GM08714 (cell line): ENCODE data around the gene POU2F1.
"Not testable (repeated sequence)": the region's sequence is repeated elsewhere in the genome, so short reads cannot be mapped to it uniquely, and the experiment has no call there.

Experiments used
- H3K4me3 ChIP-seq: fragments of 200-500 bp; sonication (Bioruptor generic); 2 replicates; pipeline ENCODE4 v1.5.1; 2014; ENCODE audit warnings: mild to moderate bottlenecking, low read length, inconsistent platforms
- ZNF274 ChIP-seq: IDR thresholded peaks from 2 replicates; pipeline ENCODE4 v1.6.1; 2012; ENCODE audit warnings: mild to moderate bottlenecking, low read depth, low read length

The POU2F1 gene

DNA sequence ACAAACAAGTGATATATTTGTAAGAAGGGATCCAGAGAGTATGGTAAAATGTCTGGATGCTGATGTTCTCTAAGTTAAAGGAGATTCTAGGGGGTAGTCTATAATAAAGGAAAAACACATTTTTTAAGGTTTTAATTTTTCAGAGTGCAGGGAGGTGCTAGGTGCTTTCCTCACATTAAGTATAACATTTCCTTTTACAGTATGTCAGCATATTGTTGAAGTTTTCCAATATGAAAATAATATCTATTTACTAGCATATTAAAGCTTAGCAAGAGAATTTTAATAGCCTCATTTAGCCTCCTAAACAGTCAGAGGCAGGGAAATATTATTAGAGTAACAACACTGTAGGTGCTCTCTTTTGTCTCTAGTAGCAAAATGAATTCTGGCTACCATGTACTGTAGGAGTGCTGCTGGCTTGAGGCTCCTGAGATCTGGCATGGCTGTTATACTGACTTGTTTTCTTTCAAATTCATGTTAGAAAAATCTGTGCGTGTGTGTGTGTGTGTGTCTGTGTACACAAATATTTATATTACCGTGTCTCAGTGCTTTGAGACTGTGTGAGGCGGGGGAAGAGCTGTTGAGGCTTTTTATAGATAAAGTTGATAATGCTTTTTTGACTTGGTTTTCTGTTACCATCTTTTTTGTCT lies 71.0 kb downstream of the POU2F1 start:
- no peak for TF ChIP-seq ZNF274
- no peak overlapping the region for H3K4me3 ChIP-seq

DNA sequence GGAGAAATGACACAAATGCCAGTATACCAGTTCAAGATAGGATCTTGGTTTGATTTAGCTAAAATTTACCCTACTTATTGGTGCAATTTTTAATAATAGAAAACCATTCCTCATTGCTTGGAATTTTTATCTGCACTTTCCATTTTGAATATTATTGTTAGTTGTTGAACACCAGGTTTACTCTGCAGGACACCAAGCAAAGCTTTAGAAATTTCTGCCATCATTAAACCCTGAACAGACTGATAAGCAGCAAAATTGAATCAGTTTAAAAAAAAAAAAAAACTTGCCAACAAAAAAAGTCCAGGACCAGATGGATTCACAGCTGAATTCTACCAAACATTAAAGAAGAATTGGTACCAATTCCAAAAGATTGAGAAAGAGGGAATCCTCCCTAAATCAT lies 71.5 kb downstream of the POU2F1 start:
- H3K4me3 ChIP-seq, result no peak overlapping the region
- no peak for TF ChIP-seq ZNF274

DNA sequence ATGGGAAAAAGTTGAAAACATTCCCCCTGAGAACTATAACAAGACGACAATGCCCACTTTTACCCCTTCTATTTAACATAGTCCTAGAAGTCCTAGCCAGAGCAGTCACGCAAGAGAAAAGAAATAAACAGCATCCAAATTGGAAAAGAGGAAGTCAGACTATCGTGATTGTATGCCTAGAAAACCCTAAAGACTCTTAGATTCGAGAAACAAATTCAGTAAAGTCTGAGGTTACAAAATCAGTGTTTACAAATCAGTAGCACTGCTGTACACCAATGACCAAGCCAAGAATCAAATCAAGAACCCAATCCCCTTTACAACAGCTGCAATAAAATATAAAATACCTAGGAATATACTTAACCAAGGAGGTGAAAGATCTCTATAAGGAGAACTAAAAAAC lies 72.4 kb downstream of the POU2F1 start:
- H3K4me3 ChIP-seq, result no peak overlapping the region
- no peak for TF ChIP-seq ZNF274

DNA sequence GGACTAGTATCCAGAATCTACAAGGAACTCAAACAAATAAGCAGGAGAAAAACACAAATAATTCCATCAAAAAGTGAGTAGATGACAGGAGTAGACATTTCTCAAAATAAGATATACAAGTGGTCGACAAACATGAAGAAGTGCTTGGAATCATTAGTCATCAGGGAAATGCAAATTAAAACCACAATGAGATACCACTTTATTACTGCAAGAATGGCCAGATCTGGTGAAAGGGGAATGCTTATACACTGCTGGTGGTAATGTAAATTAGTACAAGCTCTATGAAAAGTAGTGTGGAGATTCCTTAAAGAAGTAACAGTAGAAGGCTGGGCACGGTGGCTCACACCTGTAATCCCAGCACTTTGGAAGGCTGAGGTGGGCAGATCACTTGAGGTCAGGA lies 73.8 kb downstream of the POU2F1 start:
- no peak overlapping the region for H3K4me3 ChIP-seq
- no peak for TF ChIP-seq ZNF274

DNA sequence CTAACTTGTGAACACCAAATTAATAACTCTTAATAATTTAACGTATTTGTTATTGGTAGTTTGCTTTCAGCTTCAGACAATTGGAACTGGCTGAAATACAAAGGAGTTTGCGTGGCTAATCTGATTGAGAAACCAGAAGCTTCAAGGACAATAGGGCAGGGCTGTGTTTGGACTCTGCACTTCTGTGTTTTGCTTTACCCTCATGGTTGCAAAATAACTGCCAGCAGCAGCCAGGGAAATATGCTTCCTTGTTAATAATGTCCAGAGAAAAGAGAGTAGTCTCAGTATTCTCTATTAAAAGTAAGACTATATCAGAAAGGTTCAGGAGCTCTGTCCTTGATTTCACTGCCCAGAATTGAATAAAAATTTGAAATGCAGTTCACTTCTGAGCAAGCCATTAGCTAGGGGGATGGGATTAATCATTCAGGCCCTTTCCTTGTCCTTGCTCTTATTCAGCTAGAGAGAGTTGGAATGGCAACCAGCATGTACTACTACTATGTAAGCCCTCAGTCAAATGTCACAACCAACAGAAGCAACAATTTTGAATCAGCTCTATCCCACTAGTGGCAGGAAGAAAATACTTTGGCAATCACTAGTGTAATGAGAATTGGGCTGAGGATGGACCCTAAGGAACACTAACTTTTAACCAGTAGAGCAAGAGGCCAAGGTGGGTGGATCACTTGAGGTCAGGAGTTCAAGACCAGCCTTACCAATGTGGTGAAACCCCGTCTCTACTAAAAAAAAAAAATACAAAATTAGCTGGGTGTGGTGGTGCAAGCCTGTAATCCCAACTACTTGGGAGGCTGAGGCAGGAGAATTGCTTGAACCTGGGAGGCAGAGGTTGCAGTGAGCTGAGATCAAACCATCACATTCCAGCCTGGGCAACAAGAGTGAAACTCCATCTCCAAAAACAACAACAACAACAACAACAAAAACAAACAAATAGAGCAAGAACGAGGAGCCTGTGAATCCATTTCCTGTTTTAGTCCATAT lies 76.8 kb downstream of the POU2F1 start:
- H3K4me3 ChIP-seq, result no peak overlapping the region
- TF ChIP-seq ZNF274, result no peak

DNA sequence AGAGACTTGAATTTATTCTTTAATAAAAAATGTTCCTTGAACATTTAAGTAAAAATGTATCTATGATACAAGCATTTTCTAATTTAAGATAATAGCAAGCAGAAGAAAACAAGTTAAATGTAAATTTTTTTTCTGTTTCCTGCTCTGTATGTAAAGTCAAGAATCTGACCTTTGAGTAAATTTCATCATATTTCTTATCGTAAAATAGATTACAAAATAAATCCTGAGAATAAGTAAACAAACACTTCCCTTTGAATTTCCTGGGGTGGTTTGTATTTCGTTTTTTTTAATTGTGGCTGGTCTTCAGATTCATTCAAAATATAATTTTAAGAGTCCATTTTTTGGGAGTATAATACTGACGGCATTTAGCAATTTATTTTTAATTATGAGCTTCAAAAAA lies 77.6 kb downstream of the POU2F1 start:
- H3K4me3 ChIP-seq, result no peak overlapping the region
- no peak for TF ChIP-seq ZNF274

DNA sequence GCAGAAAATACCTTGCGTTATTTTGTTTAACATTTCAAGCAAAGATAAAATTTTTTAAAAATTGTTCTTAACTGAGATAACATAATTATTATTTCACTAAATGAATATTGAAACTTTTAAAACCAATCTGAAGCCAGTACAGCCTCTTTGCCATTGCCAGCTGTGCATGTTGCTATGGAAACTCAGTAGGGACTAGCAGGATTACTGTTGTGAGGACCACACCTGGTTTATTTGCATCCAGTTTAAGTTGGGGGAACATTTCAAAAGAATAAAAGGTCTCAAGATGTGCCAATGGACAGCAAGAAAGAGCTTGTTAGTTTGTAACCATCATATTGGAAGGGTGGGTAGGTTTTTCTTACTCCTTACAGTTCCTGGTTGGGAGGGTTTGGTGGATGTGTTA lies 80.7 kb downstream of the POU2F1 start:
- no peak overlapping the region for H3K4me3 ChIP-seq
- TF ChIP-seq ZNF274, result no peak

DNA sequence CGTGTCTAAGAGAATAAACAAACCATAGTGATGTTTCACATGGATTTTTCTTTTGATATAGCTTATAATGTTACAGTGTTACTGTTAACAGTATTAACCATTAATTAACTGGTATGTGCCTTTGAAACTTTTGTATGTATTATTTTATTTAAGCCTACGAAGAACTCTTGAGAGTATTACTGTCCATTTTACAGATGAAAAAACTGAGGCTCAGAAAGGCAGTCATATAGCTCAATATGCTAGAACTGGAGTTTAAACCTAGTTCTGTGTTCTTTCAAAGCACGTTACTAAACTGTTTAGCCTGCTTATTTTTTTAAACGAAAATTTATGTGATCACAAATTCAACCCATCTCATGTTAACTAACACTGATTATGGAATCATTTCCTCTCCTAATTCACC lies 83.5 kb downstream of the POU2F1 start:
- no peak for TF ChIP-seq ZNF274
- H3K4me3 ChIP-seq, result no peak overlapping the region

DNA sequence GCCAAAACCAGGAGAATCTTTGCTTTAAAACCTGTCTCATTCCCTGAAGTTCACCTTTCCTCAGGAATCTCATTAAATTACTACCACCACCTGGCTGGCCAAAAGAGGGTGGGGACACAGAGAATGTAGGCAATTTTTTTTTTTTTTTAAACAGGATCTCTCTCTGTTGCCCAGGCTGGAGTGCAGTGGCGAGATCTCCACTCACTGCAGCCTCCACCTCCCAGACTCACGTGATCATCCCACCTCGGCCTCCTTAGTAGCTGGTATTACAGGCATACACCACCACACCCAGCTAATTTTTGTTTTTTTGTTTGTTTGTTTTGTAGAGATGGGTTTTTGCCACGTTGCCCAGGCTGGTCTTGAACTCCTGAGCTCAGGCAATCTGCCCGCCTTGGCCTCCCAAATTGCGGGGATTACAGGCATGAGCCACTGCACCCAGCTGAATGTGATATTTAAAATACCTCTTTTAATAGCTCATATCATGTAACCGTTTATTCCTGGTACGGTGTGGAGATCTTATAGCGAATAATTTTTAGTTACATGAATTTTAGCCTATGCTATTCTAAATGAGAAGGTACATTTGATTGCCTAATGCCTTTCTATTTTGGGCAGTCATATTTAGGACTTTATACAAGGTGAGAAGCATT lies 84.5 kb downstream of the POU2F1 start:
- TF ChIP-seq ZNF274, result no peak

DNA sequence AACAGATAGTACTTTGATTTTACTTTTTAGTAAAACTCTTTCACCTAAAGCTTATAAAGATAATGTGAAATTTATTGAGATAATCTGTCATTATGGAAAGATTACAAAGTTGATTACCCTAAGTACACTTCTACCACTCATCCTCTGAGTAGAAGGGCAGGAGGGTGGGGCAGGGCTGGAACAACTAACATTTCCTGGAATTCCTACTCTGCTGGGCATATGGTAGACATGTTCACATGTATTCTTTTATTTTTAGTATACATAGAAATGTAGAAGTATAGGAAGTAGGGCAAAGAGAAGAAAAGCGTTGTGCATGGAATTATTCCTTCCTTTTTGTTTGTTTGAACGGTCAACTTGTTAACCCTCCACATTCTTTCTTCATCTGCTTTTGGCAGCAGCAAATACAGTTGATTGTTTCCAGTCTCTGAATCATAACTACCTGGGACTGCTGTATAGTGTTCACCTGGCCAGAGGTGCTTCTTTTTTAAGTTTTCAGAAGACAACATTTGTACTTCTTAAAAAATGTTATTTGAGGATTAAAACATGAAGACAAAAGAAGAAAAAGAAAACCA lies 85.1 kb downstream of the POU2F1 start:
- TF ChIP-seq ZNF274, result no peak
- H3K4me3 ChIP-seq, result no peak overlapping the region

More for the DNA sequence above, 84.5 kb downstream of the POU2F1 start:
- H3K4me3 ChIP-seq, result no peak overlapping the region

DNA sequence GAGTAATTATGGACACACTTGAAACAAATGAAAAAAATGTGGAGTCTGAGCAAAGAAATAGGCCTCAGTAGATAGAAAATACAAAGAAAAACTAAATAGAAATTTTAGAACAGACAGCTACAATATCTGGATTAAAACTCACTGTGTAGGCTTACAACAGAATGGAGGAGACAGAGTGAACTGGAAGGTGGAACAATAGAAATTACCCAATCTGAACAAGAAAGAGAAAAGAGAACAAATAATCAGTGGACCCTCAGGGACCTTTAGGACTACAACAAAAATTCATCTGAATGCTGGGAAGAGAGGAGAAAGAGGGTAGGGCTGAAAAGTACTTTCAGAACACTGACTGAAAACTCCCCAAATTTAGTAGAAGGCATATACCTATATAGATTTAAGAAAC lies 90.0 kb downstream of the POU2F1 start:
- TF ChIP-seq ZNF274, result no peak
- H3K4me3 ChIP-seq, result no peak overlapping the region; the same call in 1 of the 2 replicates

DNA sequence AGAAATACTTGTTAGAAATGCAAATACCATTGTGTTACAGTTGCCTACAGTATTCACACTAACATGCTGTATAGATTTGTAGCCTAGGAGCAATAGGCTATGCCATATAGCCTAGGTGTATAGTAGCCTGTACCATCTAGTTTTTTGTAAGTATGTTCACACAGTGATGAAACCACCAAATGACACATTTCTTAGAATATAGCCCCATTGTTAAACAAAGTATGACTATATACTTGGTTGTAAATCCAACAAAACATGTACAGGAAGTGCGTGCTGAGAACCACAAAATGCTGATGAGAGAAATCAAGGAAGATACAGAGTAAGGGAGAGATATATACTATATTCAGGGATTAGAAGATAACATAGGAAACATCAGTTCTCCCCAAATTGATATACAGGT lies 92.2 kb downstream of the POU2F1 start:
- TF ChIP-seq ZNF274, result no peak
- no peak overlapping the region for H3K4me3 ChIP-seq

DNA sequence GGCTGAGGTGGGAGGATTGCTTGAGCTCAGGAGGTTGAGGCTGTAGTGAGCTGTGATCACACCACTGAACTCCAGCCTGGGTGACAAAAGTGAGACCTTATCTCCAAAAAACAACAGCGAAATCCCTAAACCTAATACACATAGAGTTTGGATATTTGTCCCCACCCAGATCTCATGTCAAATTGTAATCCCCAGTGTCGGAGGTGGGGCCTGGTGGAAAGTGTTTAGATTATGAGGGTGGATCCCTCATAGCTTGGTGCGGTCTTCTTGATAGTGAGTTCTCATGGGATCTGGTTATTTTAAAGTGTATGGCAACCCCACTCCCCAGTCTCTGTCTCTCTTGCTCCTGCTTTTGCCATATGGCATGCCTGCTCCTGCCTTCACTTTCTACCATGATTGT lies 94.0 kb downstream of the POU2F1 start:
- no peak overlapping the region for H3K4me3 ChIP-seq
- TF ChIP-seq ZNF274, result no peak

DNA sequence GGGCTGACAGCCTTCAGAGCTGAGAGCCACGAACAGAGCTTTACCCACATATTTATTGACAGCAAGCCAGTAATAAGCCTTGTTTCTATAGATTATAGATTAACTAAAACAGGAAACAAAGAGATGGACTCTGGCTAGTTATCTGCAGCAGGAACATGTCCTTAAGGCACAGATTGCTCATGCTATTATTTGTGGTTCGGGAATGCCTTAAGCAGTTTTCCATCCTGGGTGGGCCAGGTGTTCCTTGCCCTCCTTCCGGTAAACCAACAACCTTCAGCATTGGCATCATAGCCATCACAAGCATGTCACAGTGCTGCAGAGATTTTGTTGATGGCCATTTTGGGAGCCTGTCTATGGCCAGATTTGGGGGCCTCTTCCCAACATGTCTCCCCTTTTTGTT lies 96.8 kb downstream of the POU2F1 start:
- H3K4me3 ChIP-seq, result no peak overlapping the region
- TF ChIP-seq ZNF274, result no peak

DNA sequence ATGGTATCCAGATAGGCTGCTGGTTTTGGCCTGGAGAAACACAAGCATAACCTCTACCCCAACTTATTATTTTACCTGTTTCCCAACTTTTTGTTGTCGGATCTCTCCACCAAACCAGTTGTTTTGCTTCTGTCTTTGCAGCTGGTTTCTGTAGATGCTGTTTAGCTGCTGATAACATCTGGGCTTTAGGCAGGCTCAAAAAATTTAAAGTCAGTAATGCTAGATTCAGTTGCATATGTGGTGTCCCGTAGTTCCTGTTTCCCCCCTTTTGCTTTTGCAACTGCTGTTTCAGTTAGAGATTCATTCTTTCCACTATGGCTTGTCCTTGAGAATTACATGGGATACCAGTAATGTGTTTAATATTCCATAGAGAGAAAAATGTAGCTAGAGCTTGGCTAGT lies 98.5 kb downstream of the POU2F1 start:
- not testable (repeated sequence) for H3K4me3 ChIP-seq
